ENCODE results near the gene YOD1.

DNA sequence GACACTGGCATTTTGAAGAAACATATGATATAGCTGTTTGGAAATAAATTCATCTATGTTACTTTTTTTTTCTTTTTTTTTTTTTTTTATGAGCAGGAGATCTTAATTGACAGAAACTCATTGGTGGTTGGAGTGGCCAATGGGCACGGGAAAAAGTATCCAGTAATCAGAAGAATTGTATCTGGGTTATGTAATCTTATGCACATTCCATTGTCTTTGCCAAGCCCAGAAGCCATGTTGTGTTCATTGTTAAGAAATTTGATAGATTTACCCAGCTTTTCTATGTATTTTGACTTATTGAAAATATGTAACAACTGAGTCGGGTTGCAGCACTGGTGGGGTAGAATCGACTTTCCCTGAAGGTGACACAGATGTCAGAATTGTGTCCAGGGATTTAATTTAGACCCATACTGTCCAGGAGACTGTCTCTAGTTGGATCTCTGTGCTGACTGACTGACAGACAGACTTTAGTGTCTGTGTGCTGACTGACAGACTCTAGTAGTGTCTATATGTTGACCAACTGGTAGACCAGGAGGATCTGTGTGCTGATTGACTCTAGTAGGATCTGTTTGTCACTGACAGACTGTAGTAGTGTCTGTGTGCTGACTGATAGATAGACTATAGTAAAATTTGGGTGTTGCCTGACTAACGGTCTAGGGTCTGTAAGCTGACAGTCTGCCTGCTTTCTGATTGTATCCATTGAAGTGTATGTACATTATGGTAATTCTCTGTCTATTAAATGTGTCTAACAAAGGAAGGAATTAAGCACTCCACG, 25.4 kb upstream of the YOD1 start:
- TF ChIP-seq EZH2 (IDR thresholded peaks at IDR 0.05; ENCODE audit: borderline replicate concordance, low read depth, low read length, severe bottlenecking), result no peak
- TF ChIP-seq CTCF (IDR thresholded peaks at IDR 0.05; ENCODE audit: borderline replicate concordance, extremely low read depth, low read length, poor library complexity, severe bottlenecking), result no peak
